HepG2 (cell line): Measurements from ENCODE around the gene EPN2. TPM values are rescaled to one million over a fixed set of nuclear protein-coding genes. Genes with fewer than 3 reads are reported as not detected.

Experiments used
- FOXJ3 ChIP-seq: sonication (generic); formaldehyde crosslinking; IDR thresholded peaks from 2 replicates; pipeline ENCODE4 v1.4.0; 2020; ENCODE audit warnings: missing genetic modification reagents, mild to moderate bottlenecking, borderline replicate concordance
- FOXK2 ChIP-seq: fragments of 450-650 bp; IDR thresholded peaks from 2 replicates; pipeline ENCODE4 v1.6.1; 2016
- GABPB1 ChIP-seq: IDR thresholded peaks from 2 replicates; pipeline ENCODE4 v1.6.1; 2016; ENCODE audit warnings: mild to moderate bottlenecking, missing genetic modification reagents, moderate library complexity, missing compliant biosample characterization
- HMGA1 ChIP-seq: sonication (generic); formaldehyde crosslinking; conservative IDR thresholded peaks from 2 replicates; pipeline ENCODE4 v1.4.0; 2020; ENCODE audit warnings: missing genetic modification reagents
- MBD4 ChIP-seq: IDR thresholded peaks from 2 replicates; pipeline ENCODE4 v1.6.1; 2012; ENCODE audit warnings: low read length, inconsistent platforms, borderline replicate concordance
- MEIS2 ChIP-seq: sonication (generic); formaldehyde crosslinking; IDR thresholded peaks from 2 replicates; pipeline ENCODE4 v1.9.0; 2021; ENCODE audit warnings: mild to moderate bottlenecking, missing genetic modification reagents
- MZF1 ChIP-seq: sonication (generic); formaldehyde crosslinking; IDR thresholded peaks from 2 replicates; pipeline ENCODE4 v1.8.1; 2023; ENCODE audit warnings: mild to moderate bottlenecking, missing genetic modification reagents, borderline replicate concordance
- NR2F6 ChIP-seq, 2 experiments: IDR thresholded peaks; 2 replicates each; pipeline ENCODE4 v1.6.1; 2016; ENCODE audit warnings: antibody characterized with exemption in 1 of 2, mild to moderate bottlenecking in 1 of 2
- PRMT3 ChIP-seq: sonication (generic); formaldehyde crosslinking; IDR thresholded peaks from 2 replicates; pipeline ENCODE4 v1.8.1; 2022; ENCODE audit warnings: low read depth, mild to moderate bottlenecking, moderate library complexity, missing genetic modification reagents, borderline replicate concordance
- RXRA ChIP-seq: sonication (generic); formaldehyde crosslinking; IDR thresholded peaks from 2 replicates; pipeline ENCODE4 v1.5.1; 2020; ENCODE audit warnings: missing genetic modification reagents
- SRSF4 ChIP-seq: fragments of 200-400 bp; formaldehyde crosslinking; IDR thresholded peaks from one replicate; pipeline ENCODE4 v1.6.1; 2018; ENCODE audit warnings: mild to moderate bottlenecking, low read depth, low read length, moderate library complexity; ENCODE audit not compliant: poor library complexity, severe bottlenecking
- TARDBP ChIP-seq: sonication (generic); formaldehyde crosslinking; IDR thresholded peaks from 2 replicates; pipeline ENCODE4 v1.8.0; 2022; ENCODE audit warnings: mild to moderate bottlenecking, missing genetic modification reagents
- TBP ChIP-seq: sonication (generic); formaldehyde crosslinking; IDR thresholded peaks from 2 replicates; pipeline ENCODE4 v1.5.0; 2020; ENCODE audit warnings: missing genetic modification reagents
- ZC3H13 ChIP-seq: sonication (generic); formaldehyde crosslinking; IDR thresholded peaks from 2 replicates; pipeline ENCODE4 v1.8.1; 2023; ENCODE audit warnings: mild to moderate bottlenecking, missing genetic modification reagents, moderate library complexity
- ZFP90 ChIP-seq: sonication (generic); formaldehyde crosslinking; IDR thresholded peaks from 2 replicates; pipeline ENCODE4 v1.8.0; 2022; ENCODE audit warnings: missing genetic modification reagents, mild to moderate bottlenecking, inconsistent platforms, borderline replicate concordance
- ZNF530 ChIP-seq: sonication (generic); formaldehyde crosslinking; IDR thresholded peaks from 2 replicates; pipeline ENCODE4 v1.5.0; 2020; ENCODE audit warnings: low read depth, mild to moderate bottlenecking, missing genetic modification reagents
- ZNF674 ChIP-seq: sonication (generic); formaldehyde crosslinking; IDR thresholded peaks from 2 replicates; pipeline ENCODE4 v1.5.0; 2020; ENCODE audit warnings: low read depth, mild to moderate bottlenecking, missing genetic modification reagents
- ZSCAN31 ChIP-seq: sonication (generic); formaldehyde crosslinking; IDR thresholded peaks from 2 replicates; pipeline ENCODE4 v1.5.0; 2020; ENCODE audit warnings: low read depth, mild to moderate bottlenecking, missing genetic modification reagents
- polyA plus RNA-seq, 8 experiments: library from polyadenylated mRNA; depleted of rRNA in 3 of 8; stranded (reverse) in 7 of 8; unstranded in 1 of 8; fragments of >200 nt; fragmentation: Illumina TruSeq in 4 of 8; extraction: Trizol in 4 of 8; gene quantifications; 2 replicates each; pipeline versions ENCODE4 v1.2.1 to v1.2.3, GENCODE V29; 2011 to 2016; ENCODE audit warnings: low read depth in 4 of 8, missing spikeins in 1 of 8, mixed read lengths in 1 of 8; ENCODE audit not compliant: insufficient read depth in 1 of 8
- total RNA-seq, 5 experiments: library from RNA; depleted of rRNA; stranded (reverse); fragments of >200 nt; fragmentation: Illumina TruSeq; extraction: Trizol; gene quantifications; 2 replicates each; pipeline ENCODE4 v1.2.3, GENCODE V29; 2016; ENCODE audit warnings: low read depth in 1 of 5
- TF ChIP-seq, protein P1 (sequence below): sonication (generic); formaldehyde crosslinking; IDR thresholded peaks from 2 replicates; pipeline ENCODE4 v1.4.0; 2020; ENCODE audit warnings: low read depth, mild to moderate bottlenecking, missing genetic modification reagents
- TF ChIP-seq, protein P2 (sequence below): sonication (generic); formaldehyde crosslinking; IDR thresholded peaks from 2 replicates; pipeline ENCODE4 v1.9.0; 2022; ENCODE audit warnings: missing genetic modification reagents, mild to moderate bottlenecking, borderline replicate concordance
- TF ChIP-seq, protein P3 (sequence below): sonication (generic); formaldehyde crosslinking; conservative IDR thresholded peaks from 2 replicates; pipeline ENCODE4 v1.8.1; 2023; ENCODE audit warnings: missing genetic modification reagents
- TF ChIP-seq, protein P4 (sequence below): sonication (generic); formaldehyde crosslinking; IDR thresholded peaks from 2 replicates; pipeline ENCODE4 v1.4.0; 2020; ENCODE audit warnings: missing genetic modification reagents, borderline replicate concordance

EPN2 gene
- total and polyA plus RNA-seq, 2 of the 13 experiments (the other 11 are each of a cell fraction or from before 2014, with no cell fraction given) = 7.8 to 19.2 TPM

DNA sequence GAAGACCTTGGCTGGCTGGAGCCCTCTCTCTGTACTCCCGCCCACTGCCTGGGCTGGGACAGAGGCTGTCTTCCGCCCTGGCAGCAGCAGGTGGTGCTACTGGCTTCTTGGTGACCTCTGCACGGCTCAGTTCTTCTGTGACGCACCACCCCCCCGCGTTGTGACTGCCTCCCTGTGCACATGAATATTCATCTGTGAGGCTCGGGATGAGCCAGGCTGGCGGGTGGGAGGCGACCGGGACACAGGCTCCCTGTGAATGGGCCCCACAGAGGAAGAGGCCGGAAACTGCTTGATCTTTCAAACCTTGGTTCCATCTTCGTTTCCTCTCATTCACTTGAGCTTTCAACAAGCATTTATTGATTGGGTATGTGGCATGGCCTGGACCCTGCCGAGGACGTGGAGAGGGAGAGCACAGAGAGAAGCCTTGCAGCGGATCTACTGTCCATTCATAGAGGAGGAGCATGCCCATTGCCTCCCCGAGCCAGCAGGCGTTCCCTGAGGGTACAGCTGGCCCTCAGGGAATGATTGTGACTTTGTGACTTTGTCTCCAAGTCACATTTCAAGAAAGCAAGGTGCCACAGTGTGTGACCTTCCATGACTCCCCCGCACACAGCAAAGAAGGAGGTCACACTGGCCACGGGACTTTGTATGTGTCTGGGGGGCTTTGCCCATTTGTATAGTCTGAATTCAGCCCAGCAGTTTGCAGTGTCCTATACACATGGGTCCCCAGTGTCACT, 80.4 kb downstream of the EPN2 start (continued):
- TF ChIP-seq MZF1 (CRISPR knock-in tag) (no peak), ZFP90 (CRISPR knock-in tag) (0 out of 2 replicates have a peak, but pooled peaks have one; percentile 16), FOXJ3 (no peak; the same call in 1 of the 2 replicates), FOXK2 (no peak), TBP (CRISPR knock-in tag) (no peak), HMGA1 (CRISPR knock-in tag) (no peak), RXRA (CRISPR knock-in tag) (peak; percentile 68), MEIS2 (CRISPR knock-in tag) (0 out of 2 replicates have a peak, but pooled peaks have one; percentile 39), MBD4 (no peak), ZNF674 (CRISPR knock-in tag) (no peak), ZC3H13 (CRISPR knock-in tag) (no peak), GABPB1 (CRISPR knock-in tag) (peak; percentile 71; the same call in 1 of the 2 replicates), SRSF4 (no peak), TARDBP (CRISPR knock-in tag) (peak; percentile 57; the same call in 1 of the 2 replicates), ZNF530 (CRISPR knock-in tag) (no peak), PRMT3 (CRISPR knock-in tag) (no peak), NR2F6 (IDR thresholded peaks at IDR 0.05) (0 out of 2 replicates have a peak, but pooled peaks have one; percentile 41), NR2F6 (CRISPR knock-in tag; IDR thresholded peaks at IDR 0.05) (peak; percentile 82), ZSCAN31 (peak; percentile 85)
- TF ChIP-seq, protein P1, sequence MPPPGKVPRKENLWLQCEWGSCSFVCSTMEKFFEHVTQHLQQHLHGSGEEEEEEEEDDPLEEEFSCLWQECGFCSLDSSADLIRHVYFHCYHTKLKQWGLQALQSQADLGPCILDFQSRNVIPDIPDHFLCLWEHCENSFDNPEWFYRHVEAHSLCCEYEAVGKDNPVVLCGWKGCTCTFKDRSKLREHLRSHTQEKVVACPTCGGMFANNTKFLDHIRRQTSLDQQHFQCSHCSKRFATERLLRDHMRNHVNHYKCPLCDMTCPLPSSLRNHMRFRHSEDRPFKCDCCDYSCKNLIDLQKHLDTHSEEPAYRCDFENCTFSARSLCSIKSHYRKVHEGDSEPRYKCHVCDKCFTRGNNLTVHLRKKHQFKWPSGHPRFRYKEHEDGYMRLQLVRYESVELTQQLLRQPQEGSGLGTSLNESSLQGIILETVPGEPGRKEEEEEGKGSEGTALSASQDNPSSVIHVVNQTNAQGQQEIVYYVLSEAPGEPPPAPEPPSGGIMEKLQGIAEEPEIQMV (CRISPR knock-in tag) = peak; percentile 34; the same call in 1 of the 2 replicates
- TF ChIP-seq, protein P2, sequence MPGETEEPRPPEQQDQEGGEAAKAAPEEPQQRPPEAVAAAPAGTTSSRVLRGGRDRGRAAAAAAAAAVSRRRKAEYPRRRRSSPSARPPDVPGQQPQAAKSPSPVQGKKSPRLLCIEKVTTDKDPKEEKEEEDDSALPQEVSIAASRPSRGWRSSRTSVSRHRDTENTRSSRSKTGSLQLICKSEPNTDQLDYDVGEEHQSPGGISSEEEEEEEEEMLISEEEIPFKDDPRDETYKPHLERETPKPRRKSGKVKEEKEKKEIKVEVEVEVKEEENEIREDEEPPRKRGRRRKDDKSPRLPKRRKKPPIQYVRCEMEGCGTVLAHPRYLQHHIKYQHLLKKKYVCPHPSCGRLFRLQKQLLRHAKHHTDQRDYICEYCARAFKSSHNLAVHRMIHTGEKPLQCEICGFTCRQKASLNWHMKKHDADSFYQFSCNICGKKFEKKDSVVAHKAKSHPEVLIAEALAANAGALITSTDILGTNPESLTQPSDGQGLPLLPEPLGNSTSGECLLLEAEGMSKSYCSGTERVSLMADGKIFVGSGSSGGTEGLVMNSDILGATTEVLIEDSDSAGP = peak; percentile 80
- TF ChIP-seq, protein P3, sequence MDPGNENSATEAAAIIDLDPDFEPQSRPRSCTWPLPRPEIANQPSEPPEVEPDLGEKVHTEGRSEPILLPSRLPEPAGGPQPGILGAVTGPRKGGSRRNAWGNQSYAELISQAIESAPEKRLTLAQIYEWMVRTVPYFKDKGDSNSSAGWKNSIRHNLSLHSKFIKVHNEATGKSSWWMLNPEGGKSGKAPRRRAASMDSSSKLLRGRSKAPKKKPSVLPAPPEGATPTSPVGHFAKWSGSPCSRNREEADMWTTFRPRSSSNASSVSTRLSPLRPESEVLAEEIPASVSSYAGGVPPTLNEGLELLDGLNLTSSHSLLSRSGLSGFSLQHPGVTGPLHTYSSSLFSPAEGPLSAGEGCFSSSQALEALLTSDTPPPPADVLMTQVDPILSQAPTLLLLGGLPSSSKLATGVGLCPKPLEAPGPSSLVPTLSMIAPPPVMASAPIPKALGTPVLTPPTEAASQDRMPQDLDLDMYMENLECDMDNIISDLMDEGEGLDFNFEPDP (CRISPR knock-in tag) = 0 out of 2 replicates have a peak, but pooled peaks have one; percentile 81
- TF ChIP-seq, protein P4, sequence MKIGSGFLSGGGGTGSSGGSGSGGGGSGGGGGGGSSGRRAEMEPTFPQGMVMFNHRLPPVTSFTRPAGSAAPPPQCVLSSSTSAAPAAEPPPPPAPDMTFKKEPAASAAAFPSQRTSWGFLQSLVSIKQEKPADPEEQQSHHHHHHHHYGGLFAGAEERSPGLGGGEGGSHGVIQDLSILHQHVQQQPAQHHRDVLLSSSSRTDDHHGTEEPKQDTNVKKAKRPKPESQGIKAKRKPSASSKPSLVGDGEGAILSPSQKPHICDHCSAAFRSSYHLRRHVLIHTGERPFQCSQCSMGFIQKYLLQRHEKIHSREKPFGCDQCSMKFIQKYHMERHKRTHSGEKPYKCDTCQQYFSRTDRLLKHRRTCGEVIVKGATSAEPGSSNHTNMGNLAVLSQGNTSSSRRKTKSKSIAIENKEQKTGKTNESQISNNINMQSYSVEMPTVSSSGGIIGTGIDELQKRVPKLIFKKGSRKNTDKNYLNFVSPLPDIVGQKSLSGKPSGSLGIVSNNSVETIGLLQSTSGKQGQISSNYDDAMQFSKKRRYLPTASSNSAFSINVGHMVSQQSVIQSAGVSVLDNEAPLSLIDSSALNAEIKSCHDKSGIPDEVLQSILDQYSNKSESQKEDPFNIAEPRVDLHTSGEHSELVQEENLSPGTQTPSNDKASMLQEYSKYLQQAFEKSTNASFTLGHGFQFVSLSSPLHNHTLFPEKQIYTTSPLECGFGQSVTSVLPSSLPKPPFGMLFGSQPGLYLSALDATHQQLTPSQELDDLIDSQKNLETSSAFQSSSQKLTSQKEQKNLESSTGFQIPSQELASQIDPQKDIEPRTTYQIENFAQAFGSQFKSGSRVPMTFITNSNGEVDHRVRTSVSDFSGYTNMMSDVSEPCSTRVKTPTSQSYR = peak; percentile 61; the same call in 1 of the 2 replicates
